GM12874 (cell line): ENCODE measurements around the gene DNAJC11.
A peak's percentile ranks its signal among the peaks of the same experiment; 100 is the strongest.

Experiments
- CTCF ChIP-seq: IDR thresholded peaks from 2 replicates; pipeline ENCODE4 v1.5.1; 2011; ENCODE audit warnings: low read depth, mild to moderate bottlenecking, control low read depth, low read length, moderate library complexity; ENCODE audit not compliant: insufficient read depth

Gene DNAJC11

GRCh38 chr1:6624710-6625583 is 76.7 kb downstream of the DNAJC11 start, which contains the start of gene THAP3:
Gene THAP3 (plus strand): TSS chr1:6624868. CDS start chr1:6625219, 351 bp downstream.
- TF ChIP-seq CTCF: peak; percentile 20; the same call in 1 of the 2 replicates

GRCh38 chr1:6623269-6623965 is 78.2 kb downstream of the DNAJC11 start:
- TF ChIP-seq CTCF: no peak

- no peak for TF ChIP-seq CTCF
Measured at GRCh38 chr1:6622396-6623152, 79.0 kb downstream of the DNAJC11 start.

GRCh38 chr1:6621429-6622391 is 79.9 kb downstream of the DNAJC11 start:
- TF ChIP-seq CTCF: no peak

GRCh38 chr1:6619045-6619444 is 82.6 kb downstream of the DNAJC11 start:
- TF ChIP-seq CTCF: no peak

GRCh38 chr1:6614929-6615785 is 86.5 kb downstream of the DNAJC11 start:
- TF ChIP-seq CTCF: no peak
